Neural progenitor cell (in vitro differentiated cells): ENCODE measurements around the gene TFE3.

ENCODE experiments used
- EZH2 ChIP-seq: fragments of 200-600 bp; sonication (generic); IDR thresholded peaks from 2 replicates; pipeline ENCODE4 v1.6.1; 2017; ENCODE audit warnings: antibody characterized with exemption, mild to moderate bottlenecking, moderate library complexity
- TF ChIP-seq, protein P1 (sequence below): fragments of 200-600 bp; sonication (generic); IDR thresholded peaks from 2 replicates; pipeline ENCODE4 v1.5.1; 2017; ENCODE audit warnings: antibody characterized with exemption, mild to moderate bottlenecking

DNA sequence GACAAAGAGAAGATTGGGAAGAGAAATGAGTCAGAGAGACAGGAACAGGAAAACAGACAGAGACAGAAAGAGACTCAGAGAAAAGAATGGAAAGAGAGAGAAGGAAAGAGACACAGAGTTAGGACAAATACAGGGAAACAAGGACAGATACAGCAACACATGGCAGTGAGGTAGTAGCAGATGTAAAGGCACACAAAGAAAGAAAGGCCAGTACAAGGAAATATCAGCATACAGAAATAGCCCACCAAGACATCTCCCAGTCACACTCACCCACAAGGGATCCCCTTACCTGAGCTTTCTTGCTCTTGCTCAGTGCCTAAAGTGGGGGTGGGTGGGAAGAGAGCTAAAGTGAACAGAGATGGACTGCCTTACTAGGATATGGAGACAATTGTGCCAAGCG lies 45.3 kb downstream of the TFE3 start:
- TF ChIP-seq, protein P1, sequence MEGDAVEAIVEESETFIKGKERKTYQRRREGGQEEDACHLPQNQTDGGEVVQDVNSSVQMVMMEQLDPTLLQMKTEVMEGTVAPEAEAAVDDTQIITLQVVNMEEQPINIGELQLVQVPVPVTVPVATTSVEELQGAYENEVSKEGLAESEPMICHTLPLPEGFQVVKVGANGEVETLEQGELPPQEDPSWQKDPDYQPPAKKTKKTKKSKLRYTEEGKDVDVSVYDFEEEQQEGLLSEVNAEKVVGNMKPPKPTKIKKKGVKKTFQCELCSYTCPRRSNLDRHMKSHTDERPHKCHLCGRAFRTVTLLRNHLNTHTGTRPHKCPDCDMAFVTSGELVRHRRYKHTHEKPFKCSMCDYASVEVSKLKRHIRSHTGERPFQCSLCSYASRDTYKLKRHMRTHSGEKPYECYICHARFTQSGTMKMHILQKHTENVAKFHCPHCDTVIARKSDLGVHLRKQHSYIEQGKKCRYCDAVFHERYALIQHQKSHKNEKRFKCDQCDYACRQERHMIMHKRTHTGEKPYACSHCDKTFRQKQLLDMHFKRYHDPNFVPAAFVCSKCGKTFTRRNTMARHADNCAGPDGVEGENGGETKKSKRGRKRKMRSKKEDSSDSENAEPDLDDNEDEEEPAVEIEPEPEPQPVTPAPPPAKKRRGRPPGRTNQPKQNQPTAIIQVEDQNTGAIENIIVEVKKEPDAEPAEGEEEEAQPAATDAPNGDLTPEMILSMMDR, result no peak
- TF ChIP-seq EZH2, result no peak
